Vagina (tissue), 2 donors: ENCODE results near the gene CLEC2L.

Experiments used
- CTCF ChIP-seq, 3 experiments: fragments of 450-650 bp in 2 of 3; fragments of 200-600 bp in 1 of 3; sonication (generic) in 1 of 3; IDR thresholded peaks; one replicate each; pipeline ENCODE4 v1.5.1; 2017 to 2019; ENCODE audit warnings: antibody characterized with exemption in 3 of 3, mild to moderate bottlenecking in 2 of 3, moderate library complexity in 2 of 3
- POLR2A ChIP-seq, 2 donors: fragments of 450-650 bp; IDR thresholded peaks; one replicate each; pipeline ENCODE4 v1.6.1; 2017; ENCODE audit warnings: antibody characterized with exemption in 2 of 2, mild to moderate bottlenecking in 2 of 2, moderate library complexity in 2 of 2
- POLR2AphosphoS5 ChIP-seq, 2 donors: sonication (generic); formaldehyde crosslinking; IDR thresholded peaks; one replicate each; pipeline ENCODE4 v1.9.0; 2017; ENCODE audit warnings: antibody characterized with exemption in 2 of 2, mild to moderate bottlenecking in 2 of 2, low read depth in 1 of 2; ENCODE audit not compliant: insufficient read depth in 1 of 2

- TF ChIP-seq CTCF (IDR thresholded peaks at IDR 0.05) (no peak), POLR2A (IDR thresholded peaks at IDR 0.05) (no peak), POLR2AphosphoS5 (IDR thresholded peaks at IDR 0.05; ENCODE audit: insufficient read depth in 1 of 2, low read depth in 1 of 2) (no peak)
These were observed 9.2 kb downstream of the CLEC2L start for GRCh38 chr7:139532636-139533155.
